Ramos (cell line): ENCODE data around the gene ZBTB7B.
"Not testable (repeated sequence)": the region's sequence is repeated elsewhere in the genome, so short reads cannot be mapped to it uniquely, and the experiment has no call there.

Experiments used
- in situ Hi-C: fragments of 300-500 bp; cut with MboI; formaldehyde crosslinking; loops from one replicate; pipeline ENCODE4 v1.14.3; 2022; ENCODE audit warnings: low sequenced_read_pairs; ENCODE audit not compliant: unreplicated experiment

The ZBTB7B gene

DNA sequence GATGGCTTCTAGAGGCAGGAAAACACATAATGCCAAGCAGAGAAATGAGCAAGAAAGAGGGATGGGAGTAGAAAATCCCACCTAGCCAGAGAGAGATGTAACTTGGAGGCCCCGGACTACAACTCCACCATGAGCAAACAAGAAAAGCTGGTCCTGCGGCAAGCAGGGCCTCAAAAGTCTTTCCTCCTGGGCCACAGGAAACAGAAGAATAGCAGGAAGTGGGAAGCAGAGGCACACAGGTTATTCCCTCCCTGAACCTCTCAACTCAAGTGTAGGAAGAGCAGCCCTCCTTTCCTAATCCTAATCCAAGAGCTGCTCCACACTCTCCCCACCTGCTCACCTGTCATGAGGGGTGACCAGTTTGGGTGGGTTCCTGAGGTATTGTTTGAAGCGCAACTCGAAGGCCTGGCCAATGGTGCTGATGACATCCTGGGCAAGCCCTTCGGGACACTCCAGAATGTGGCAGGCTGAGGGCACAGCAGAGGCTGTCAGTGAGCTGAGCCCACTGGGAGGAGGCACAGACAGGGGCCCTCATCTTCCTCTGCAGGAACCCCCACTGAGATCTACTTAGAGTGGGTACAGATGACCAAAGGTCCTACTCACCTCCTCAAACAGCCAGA is 35.2 kb upstream of the ZBTB7B start:
- in situ Hi-C loops, result no loop called here

DNA sequence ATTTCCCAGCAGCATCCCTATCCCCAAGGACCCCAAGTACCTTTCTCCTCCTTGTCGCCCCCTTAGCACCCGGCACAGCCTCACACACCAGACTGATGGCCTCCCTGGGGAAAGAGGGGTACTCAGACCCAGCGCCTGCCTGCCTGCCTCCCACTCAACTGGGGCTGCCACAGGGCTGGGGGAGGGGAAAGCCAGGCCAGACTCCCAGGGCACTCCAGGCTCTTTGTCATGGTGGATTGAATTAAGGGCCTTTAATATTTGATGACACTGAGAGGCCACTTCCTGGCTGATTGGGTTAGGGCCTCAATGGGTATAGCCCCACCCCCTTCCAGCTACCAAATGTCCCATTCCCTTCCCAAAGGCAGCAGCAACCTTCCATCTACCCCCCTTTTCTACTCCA is 33.9 kb upstream of the ZBTB7B start:
- in situ Hi-C loops, result no loop called here

DNA sequence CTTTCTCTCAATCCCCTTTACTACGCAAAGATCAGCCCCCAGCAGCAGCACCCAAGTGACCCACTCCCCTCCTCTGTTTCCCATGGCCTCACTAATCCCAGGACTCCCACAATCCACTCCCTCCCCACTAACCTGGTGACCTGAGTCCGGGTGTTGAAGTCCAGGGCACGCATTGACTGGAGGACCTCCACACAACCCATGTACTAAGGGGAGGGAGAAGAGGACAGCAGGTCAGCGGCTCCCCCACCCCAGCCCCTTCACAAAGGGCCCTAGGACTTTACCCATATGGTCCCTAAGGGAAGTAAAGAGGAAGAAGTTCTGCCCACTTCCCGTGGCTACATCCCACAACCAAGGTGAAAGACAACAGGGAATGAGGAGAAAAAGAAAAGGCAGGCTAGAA is 33.4 kb upstream of the ZBTB7B start:
- in situ Hi-C loops, result no loop called here

DNA sequence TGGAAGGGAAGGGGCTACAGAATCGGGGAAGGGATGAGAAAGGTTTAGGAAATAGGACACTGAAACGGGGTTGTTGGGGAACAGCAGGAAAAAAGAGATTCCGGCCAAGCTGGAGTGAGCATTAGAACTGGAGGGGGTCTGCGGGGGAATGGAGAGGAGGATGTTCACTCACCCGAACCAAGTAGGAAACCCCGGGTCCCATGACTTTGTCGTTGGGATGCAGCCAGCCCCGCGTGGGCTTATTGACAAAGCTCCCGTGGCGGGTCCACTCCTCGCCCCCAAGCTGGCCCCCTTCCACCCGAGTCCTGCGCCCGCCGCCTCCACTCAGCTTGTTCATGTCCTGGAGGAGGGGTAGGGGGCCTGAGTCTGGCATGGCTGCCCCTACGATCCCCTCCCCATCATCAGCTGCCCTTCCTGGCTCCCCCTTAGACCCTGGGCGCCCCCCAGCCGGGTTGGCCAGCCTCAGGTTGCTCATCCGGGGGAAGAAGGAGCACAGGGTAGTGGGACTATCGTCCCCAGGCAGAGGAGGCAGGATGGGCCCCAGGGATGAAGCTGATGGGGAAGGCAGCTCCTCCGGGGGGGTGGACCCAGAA is 32.6 kb upstream of the ZBTB7B start:
- in situ Hi-C loops, result no loop called here

DNA sequence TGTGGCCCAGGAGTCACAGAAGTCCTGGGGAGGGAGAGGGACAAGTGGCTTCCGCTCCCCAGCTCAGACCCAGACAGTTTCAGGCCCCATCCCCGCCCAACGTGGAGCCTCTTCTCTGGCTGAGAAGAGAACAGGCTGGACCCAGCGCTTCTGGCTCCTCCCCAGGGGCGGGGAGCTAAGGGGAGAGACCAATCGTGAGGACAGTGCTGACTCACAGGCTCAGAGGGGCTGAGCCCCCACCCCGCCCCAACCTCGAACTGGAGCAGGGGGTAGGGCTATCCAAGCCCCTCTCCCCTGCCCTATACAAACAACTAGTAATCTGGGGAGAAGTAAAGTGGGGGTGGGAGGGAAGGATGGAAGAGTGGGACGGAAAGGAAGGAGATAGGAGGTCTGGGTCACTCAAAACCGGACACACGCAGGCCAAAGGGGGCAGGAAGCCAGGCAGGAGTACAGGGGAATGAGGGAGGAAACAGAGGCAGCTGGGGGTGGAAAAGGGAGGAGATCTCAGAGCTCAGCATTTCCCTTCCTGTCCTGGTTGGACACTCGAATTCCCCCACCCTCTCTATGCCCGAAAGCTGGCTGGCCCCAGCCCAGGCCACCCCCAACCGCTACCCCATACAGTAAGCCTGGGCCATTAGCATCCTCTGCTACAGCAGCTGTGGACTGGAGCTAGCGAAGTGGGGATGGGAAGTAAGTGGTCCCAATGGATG is 31.8 kb upstream of the ZBTB7B start, which contains the start of gene SHC1:
TSS of gene SHC1 (minus strand) at position 117 of the 710 bp plus-strand sequence. CDS start 221 bp downstream, outside the sequence.
- in situ Hi-C loops, result no loop called here

DNA sequence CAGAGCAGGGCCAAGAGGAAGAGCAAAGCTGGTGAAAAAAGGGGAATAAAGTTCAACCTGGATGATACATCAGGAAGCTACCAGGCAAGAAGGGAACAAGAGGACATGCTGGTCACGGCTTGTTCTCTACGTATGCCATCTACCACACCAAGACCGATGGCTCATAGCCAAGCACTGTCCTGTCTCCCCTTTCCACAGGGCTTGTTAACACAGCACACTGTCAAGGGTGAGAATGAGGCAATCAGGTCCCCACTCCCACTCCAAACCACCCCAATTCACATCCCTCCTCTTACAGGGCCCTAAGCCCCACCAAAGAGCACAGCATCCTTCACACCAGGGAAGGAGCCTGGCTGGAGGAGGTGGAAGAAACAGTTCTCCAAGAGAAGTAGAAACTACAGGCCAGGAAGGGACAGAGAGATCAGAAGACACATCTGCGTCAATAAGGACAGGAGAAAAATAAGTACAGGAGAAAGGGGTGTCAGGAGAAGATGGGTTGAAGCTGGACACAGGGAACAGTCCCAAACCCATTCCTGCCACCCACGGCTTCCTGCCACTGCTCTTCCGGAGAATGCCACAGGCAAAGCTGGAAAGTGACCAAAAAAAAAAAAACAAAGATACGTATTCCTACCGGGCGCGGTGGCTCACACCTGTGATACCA is 31.1 kb upstream of the ZBTB7B start:
- in situ Hi-C loops, result no loop called here

DNA sequence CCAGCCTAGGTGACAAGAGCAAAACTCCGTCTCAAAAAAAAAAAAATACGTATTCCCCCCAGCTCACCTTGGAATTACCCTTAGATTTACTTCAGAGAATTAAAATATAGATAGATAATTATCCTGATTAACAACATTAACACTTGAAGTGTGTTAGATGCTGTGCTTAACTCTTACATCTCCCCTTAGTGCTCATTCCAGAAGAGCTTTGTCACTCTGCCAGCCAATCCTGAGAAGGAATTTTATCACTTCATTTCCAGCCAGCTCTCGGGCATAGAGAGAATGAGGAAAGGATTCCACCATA is 30.4 kb upstream of the ZBTB7B start:
- in situ Hi-C loops, result no loop called here

DNA sequence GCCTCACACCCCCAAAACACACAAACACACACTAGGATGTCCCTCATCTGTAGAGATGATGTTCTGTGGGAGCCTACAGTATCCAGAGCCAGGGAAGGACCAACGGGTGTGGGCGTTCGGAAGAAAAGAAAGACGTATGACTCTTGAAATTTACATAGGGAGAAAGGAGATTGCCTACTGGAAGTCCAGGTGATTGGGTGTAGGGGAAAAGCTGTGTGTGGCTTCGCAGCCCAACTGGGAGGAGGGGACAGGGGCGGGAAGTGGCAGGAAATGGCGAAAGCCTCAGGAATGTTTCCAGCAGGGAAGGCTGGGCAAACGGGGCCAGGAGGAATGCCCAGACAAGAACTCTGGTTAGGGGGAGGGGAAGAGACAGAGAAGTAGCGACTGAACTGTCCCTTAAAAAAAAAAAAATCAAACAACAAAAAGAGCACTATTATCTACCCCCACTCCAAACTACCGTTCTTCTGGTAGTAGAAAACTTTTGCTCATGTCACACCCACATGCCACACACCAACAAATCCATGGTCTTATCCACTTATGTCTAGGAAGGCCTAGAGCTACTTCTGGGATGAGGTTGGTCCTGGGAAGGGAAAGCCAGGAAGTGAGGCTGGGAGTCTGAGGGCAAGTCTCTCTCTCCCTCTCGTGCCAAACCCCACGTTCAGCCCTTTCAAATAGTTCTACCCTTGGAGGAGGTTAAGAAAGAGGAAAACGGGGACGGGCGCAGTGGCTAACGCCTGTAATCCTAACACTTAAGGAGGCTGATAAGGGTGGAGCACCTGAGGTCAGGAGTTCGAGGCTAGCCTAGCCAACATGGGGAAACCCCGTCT is 29.9 kb upstream of the ZBTB7B start:
- in situ Hi-C loops, result no loop called here

DNA sequence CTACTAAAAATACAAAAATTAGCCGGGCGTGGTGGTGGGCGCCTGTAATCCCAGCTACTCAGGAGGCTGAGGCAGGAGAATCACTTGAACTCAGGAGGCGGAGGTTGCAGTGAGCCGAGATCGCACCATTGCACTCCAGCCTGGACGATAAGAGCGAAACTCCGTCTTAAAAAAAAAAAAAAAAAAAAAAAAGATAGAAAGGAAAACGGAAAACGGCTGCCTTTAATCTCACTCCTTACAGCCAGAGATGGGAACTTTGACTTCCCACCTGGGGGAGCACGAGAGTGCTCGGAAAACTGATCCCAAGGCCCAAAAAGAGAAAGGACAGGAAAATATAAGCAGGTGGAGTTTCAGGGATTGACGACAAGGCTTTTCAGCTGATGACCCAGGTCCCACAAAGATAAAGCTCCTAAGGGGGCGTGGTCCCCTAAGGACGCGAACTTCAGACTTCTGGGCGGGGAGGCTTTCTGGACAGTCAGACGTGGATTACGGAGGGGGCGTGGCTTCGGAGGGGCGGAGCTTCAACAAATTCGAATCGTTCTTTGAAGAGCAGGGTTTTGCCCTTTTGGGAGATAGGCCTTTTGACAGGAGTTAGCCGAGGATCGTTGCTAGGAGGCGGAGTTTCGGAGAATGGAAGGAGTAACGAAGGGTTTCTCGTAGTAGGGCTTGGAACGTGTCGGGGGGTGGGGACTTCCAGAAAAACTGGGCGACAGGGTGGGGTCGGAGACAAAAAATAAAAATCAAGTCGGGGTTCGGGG is 29.1 kb upstream of the ZBTB7B start:
- in situ Hi-C loops, result no loop called here

DNA sequence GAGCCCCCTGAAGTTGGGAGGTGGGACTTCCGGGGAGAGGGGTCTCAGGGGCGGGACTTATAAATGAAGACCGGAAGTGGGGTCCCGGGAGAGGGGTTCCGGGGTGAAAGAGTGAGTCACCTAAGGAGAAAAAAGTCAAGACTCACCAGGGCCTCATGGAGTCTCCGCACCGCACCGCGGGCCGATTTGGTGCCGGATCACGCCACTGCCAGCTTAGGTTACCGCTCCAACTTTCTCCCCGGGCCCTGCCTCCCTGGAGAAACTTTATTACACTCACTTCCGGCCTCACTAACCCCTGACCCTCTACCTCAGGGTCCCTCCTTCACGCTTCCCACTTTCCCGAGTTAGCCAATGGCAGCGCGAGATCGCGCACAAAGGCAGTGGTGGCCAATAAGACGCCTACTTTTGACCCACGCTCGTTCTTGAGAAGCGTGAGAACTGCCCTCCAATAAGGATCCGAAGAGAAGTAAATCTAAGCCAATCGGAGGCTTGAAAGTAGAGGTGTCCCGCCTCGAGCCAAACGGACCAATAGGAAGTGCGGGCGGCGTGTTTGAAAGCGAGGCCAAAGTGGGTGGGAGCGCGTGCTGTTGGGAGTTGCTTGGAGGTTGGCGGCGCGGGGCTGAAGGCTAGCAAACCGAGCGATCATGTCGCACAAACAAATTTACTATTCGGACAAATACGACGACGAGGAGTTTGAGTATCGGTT is 28.3 kb upstream of the ZBTB7B start, which contains the start of gene CKS1B:
TSS of gene CKS1B (plus strand) at position 580 of the 706 bp plus-strand sequence. CDS start at position 645, 65 bp downstream.
- in situ Hi-C loops, result no loop called here

DNA sequence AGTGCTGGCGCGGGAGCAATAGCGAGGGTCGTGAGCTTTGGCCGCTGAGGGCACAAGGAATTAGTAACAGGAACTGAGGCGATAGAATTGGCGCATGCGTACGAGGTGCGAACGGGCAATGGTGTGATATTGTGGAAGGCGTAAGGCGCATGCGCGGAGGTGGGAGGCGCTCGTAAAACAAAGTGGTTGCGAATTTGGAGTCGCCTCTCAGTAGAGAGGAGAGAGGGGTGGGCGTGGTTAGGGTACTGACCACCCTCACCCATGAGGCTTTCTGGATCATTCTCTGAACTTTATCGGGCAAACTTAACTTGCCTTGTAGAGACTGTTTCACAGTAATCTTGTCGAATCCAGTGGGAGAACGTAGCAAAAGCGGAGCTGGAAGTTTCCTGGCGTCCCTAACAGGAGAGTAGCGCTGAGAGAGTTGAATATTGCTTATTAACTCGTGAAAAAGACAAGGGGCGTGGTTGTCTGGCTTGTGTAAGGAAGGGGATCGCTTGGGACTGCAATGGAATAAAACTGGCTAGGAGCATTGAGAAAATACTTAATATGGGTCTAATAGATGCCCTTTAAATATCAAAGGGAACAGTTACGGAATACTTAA is 27.7 kb upstream of the ZBTB7B start:
- in situ Hi-C loops, result no loop called here

DNA sequence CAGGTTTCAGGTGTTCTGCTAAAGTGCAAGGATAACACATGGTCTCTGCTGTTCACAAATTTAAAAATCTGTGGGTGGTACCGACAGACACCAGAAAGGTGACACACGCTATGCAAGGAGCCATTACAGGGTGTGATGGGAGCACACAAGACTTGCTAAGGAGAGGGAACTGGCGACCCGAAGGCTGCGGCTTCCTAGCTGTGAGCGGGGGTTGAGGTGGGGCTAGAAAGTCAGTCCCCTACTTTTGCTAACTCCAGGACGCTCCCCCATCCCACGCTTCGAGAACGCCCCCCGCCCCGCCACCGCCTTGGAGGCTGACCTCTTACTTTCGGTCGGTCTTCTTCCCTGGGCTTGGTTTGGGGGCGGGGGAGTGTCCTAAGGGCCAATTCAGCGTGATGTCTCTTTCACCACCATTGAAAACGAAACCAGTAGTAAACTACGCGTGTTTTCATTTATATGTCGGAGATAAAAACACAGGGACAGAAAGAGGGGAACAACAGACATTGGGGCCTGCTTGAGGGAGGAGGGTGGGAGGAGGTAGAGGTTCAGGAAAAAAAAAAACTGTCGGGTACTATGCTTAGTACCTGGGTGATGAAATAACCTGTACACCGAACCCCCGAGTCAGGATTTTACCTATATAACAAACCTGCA is 27.1 kb upstream of the ZBTB7B start:
- in situ Hi-C loops, result no loop called here

DNA sequence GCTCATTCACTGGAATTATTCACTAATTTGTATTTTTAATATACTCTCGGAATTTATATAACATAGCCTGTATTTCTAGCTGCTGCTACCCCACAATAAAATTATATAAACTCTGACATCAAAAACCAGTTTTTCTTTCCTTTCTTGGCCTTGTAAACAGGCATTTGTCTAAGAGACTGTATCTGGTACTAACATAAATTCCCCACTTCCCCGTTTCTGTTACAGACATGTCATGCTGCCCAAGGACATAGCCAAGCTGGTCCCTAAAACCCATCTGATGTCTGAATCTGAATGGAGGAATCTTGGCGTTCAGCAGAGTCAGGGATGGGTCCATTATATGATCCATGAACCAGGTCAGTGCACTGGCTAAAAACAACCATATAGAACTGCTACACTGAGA is 24.8 kb upstream of the ZBTB7B start:
- in situ Hi-C loops, result not testable (repeated sequence)

DNA sequence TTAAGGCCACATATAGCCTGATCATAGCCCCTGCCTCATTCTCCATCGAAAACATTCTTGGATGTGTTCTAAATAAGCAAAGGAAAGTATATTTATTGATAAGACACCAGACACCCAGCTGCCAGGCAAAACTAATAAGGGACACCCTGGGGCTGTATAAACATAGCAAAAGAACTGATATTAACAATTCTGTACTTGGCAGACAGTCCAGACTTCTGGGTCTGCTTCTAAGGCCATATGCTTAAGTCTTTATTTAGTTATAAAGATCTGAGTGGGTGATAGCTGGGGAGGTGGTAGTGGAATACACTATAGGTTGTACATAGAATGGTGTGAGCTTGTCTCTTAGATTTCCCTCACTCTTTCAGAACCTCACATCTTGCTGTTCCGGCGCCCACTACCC is 24.2 kb upstream of the ZBTB7B start:
- in situ Hi-C loops, result no loop called here

DNA sequence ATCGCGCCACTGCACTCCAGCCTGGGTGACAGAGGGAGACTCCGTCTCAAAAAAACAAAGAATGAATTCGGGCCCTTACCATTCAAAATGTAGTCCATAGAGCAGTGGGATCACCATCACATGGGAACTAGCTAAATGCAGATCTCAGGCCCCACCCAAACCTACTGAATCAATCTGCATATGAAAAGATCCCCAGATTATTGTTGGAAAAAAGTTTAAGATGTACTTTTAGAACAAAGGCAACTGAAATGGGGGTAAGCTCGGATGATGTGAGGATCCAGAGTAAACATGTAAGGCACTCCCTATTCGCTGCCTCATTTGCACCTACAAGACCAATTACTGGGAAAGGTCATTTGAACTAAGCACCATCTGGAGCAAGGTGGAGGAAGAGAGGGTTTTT is 20.3 kb upstream of the ZBTB7B start:
- in situ Hi-C loops, result no loop called here

DNA sequence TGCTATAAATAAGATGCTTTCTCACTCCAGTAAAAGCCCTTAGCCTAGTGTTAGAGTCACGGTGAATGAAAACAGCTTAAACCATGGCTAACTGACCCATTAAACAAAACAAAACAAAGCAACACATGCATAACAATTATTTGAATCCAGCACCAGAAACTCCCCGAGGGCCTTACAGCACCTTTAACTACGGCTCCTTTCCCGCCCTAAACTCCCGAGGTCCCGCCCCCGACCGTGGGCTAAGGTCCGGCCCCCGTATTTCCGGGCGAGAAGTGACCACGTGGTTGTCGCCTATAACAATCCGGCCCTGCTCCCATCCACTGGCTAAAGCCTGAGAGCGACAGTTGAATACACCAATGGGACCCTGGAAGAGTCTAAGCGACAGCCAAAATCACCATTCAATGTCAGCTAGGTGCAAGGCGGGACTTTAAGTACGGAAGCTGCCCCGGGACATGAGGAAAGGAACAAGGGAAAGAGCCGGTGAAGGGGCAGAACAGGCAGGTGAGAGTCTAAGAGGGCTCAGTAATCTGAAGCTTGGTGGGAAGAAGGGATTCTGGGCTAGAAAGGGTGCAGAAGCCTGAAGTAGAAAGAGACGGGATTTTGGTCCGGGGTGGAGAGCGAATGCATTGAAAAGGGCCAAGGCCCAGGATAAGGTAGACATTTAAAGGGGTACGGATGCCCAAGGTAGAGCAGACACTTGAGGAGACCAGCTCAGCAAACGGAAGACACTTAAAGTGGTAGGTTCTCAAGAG is 19.5 kb upstream of the ZBTB7B start, which contains the start of gene FLAD1:
TSS of gene FLAD1 (plus strand) at position 448 of the 752 bp plus-strand sequence. CDS start 351 bp downstream, outside the sequence.
- in situ Hi-C loops, result no loop called here

DNA sequence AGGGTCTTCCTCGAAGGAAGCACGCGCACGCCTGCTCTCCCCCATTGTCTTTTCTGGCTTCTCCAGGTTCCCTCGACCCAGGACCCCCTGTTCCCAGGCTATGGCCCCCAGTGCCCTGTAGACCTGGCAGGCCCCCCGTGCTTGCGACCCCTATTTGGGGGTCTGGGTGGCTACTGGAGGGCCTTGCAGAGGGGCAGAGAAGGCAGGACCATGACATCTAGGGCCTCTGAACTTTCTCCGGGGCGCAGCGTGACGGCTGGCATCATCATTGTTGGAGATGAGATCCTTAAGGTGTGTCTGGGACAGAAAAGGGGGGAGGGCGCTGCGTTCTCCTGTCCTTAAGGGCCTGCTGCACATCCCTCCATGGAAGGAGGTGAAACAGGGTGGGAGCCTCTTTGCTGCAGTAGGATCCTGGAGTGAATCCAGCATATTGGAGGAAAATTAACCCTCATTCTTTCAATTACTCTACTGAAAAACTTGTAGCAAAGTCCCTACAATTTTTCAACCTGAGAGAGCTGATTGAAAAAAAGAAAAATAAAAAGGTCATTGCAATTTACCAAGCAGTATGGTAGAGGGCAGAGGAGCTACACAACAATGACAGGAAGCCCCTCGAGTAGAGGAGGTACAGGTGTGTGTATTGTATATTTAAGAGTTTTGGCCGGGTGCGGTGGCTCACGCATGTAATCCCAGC is 18.7 kb upstream of the ZBTB7B start:
- in situ Hi-C loops, result no loop called here
